Calu3 (cell line): ENCODE results near the gene HIGD1C. TPM values are rescaled to one million over a fixed set of nuclear protein-coding genes. Genes with fewer than 3 reads are reported as not detected.

Source experiments
- BruUV-seq: library from RNA; stranded (reverse); fragments of 400-500 nt; replicated peaks from 2 replicates; lab custom pipeline; 2021; lab: Mats Ljungman, UMichigan
- CTCF ChIA-PET: fragments of 300-600 bp; sonication (Branson Sonifier 250); formaldehyde crosslinking; loops from one replicate; lab custom pipeline; 2022; ENCODE audit warnings: antibody characterized with exemption; lab: Charles Lee
- DNase-seq: peaks from one replicate; pipeline ENCODE4 v3.0.0; 2022
- H3K27ac Mint-ChIP-seq: one replicate; pipeline ENCODE4 v1.8.0; 2022; ENCODE audit warnings: mixed read lengths; ENCODE audit not compliant: unreplicated experiment
- H3K27me3 Mint-ChIP-seq: one replicate; pipeline ENCODE4 v1.8.0; 2022; ENCODE audit warnings: mixed read lengths; ENCODE audit not compliant: unreplicated experiment
- H3K36me3 Mint-ChIP-seq: one replicate; pipeline ENCODE4 v1.8.0; 2022; ENCODE audit warnings: mild to moderate bottlenecking, moderate library complexity, mixed read lengths; ENCODE audit not compliant: insufficient read depth, unreplicated experiment
- H3K4me1 Mint-ChIP-seq: one replicate; pipeline ENCODE4 v1.8.0; 2022; ENCODE audit warnings: mild to moderate bottlenecking, low read depth, mixed read lengths; ENCODE audit not compliant: unreplicated experiment
- H3K4me3 Mint-ChIP-seq: one replicate; pipeline ENCODE4 v1.8.0; 2022; ENCODE audit warnings: mild to moderate bottlenecking, low read depth, moderate library complexity, mixed read lengths; ENCODE audit not compliant: unreplicated experiment
- H3K9me3 Mint-ChIP-seq: one replicate; pipeline ENCODE4 v1.8.0; 2022; ENCODE audit warnings: low read depth, mixed read lengths; ENCODE audit not compliant: unreplicated experiment
- intact Hi-C: fragments of 100-400 bp; cut with micrococcal nuclease; formaldehyde crosslinking; loops from one replicate; pipeline ENCODE4 v1.10.0; 2022; ENCODE audit not compliant: unreplicated experiment
- total RNA-seq: library from RNA; stranded (reverse); gene quantifications from 2 replicates; pipeline ENCODE4 v1.2.3, GENCODE V29; 2022
- TF ChIP-seq, protein P1 (sequence below): fragments of 200-600 bp; IDR thresholded peaks from one replicate; pipeline ENCODE4 v1.8.0; 2022; ENCODE audit warnings: antibody characterized with exemption; ENCODE audit not compliant: unreplicated experiment

Gene HIGD1C
- total RNA-seq, 1 experiment from 2014 or later, result not detected

DNA sequence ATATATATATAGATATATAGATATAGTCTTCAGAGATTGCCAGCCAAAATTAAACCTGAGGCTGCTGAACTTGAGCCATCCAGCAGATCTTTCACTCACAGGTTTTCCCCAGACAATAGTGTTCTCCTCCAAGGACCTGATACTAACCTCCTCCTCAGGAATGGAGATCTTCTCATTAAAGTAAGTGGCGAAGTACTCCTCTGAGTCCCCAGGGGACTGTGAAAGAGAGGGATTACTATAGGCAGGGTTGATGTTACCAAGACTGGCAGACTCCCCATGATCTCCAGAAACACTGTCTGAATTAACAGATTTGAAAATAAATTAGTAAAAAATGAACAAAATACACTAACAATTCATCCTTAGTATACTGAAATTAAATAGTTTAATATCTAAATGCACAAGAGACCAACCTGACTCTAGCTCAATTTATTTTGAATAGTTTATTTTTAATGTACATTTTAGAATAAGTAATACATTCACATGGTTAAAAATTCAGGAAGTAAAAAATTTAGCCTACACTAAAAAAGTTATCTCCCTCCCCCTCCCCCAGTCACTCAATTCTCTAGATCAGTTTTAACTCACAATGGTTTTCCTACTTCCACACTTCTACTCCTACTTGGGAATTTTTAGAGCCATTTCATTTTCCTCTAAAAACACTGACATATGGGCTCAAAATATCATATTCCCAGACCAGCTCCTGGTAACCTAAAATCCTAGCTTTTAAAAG lies 56.1 kb downstream of the HIGD1C start:
- Mint-ChIP-seq H3K27me3 (no peaks in the 10 kb centered on the region), H3K4me1 (peaks cover 13% of the 10 kb centered on the region), H3K27ac (no peak overlapping the region), H3K4me3 (no peak overlapping the region), H3K9me3 (no peaks in the 10 kb centered on the region), H3K36me3 (peaks cover 34% of the 10 kb centered on the region)
- CTCF ChIA-PET, result no interaction called here
- TF ChIP-seq, protein P1, sequence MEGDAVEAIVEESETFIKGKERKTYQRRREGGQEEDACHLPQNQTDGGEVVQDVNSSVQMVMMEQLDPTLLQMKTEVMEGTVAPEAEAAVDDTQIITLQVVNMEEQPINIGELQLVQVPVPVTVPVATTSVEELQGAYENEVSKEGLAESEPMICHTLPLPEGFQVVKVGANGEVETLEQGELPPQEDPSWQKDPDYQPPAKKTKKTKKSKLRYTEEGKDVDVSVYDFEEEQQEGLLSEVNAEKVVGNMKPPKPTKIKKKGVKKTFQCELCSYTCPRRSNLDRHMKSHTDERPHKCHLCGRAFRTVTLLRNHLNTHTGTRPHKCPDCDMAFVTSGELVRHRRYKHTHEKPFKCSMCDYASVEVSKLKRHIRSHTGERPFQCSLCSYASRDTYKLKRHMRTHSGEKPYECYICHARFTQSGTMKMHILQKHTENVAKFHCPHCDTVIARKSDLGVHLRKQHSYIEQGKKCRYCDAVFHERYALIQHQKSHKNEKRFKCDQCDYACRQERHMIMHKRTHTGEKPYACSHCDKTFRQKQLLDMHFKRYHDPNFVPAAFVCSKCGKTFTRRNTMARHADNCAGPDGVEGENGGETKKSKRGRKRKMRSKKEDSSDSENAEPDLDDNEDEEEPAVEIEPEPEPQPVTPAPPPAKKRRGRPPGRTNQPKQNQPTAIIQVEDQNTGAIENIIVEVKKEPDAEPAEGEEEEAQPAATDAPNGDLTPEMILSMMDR, result no peak
- intact Hi-C loops, result no loop called here
- no peak for DNase-seq
- BruUV-seq, result no TSS peak

- TF ChIP-seq, protein P1, result no peak
- Mint-ChIP-seq H3K4me3 (no peak overlapping the region), H3K36me3 (peaks cover 28% of the 10 kb centered on the region), H3K27ac (no peak overlapping the region), H3K4me1 (peaks cover 13% of the 10 kb centered on the region), H3K27me3 (no peaks in the 10 kb centered on the region), H3K9me3 (no peaks in the 10 kb centered on the region)
- intact Hi-C loops, result no loop called here
- no TSS peak for BruUV-seq
- no peak for DNase-seq
- CTCF ChIA-PET, result no interaction called here
Observed at GRCh38 chr12:51009056-51009440, 56.7 kb downstream of the HIGD1C start.

GRCh38 chr12:51011955-51012354 lies 59.6 kb downstream of the HIGD1C start:
- no peak overlapping the region for H3K4me3 Mint-ChIP-seq
- no peak for DNase-seq
- no peaks in the 10 kb centered on the region for H3K9me3 Mint-ChIP-seq
- TF ChIP-seq, protein P1, result no peak
- no peaks in the 10 kb centered on the region for H3K4me1 Mint-ChIP-seq
- H3K36me3 Mint-ChIP-seq, result peaks cover 12% of the 10 kb centered on the region
- intact Hi-C loops, result no loop called here
- CTCF ChIA-PET, result no interaction called here
- H3K27me3 Mint-ChIP-seq, result no peaks in the 10 kb centered on the region
- no TSS peak for BruUV-seq
- no peak overlapping the region for H3K27ac Mint-ChIP-seq

GRCh38 chr12:51012570-51013236 lies 60.4 kb downstream of the HIGD1C start:
- H3K36me3 Mint-ChIP-seq, result peaks cover 4% of the 10 kb centered on the region
- TF ChIP-seq, protein P1, result no peak
- BruUV-seq, result no TSS peak
- no peak overlapping the region for H3K27ac Mint-ChIP-seq
- no peaks in the 10 kb centered on the region for H3K9me3 Mint-ChIP-seq
- intact Hi-C loops, result no loop called here
- H3K4me1 Mint-ChIP-seq, result no peaks in the 10 kb centered on the region
- H3K4me3 Mint-ChIP-seq, result no peak overlapping the region
- DNase-seq, result no peak
- CTCF ChIA-PET, result no interaction called here
- no peaks in the 10 kb centered on the region for H3K27me3 Mint-ChIP-seq
